Neural crest cell (in vitro differentiated cells): ENCODE measurements around the gene LDLRAP1. TPM values are rescaled to one million over a fixed set of nuclear protein-coding genes. Genes with fewer than 3 reads are reported as not detected.
"Not testable (repeated sequence)": the region's sequence is repeated elsewhere in the genome, so short reads cannot be mapped to it uniquely, and the experiment has no call there.

Experiments used
- DNase-seq: peaks from one replicate; pipeline ENCODE4 v3.0.0; 2021; ENCODE audit warnings: low read depth, mixed read lengths, low spot score
- H3K27ac Mint-ChIP-seq: one replicate; pipeline ENCODE4 v1.8.0; 2021; ENCODE audit warnings: mild to moderate bottlenecking, mixed read lengths; ENCODE audit not compliant: unreplicated experiment
- H3K27me3 Mint-ChIP-seq: 2 replicates; pipeline ENCODE4 v1.8.0; 2021; ENCODE audit warnings: low read depth, mild to moderate bottlenecking, mixed read lengths
- H3K36me3 Mint-ChIP-seq: 2 replicates; pipeline ENCODE4 v1.8.0; 2021; ENCODE audit warnings: low read depth, mild to moderate bottlenecking, mixed read lengths
- H3K4me1 Mint-ChIP-seq: 2 replicates; pipeline ENCODE4 v1.8.0; 2021; ENCODE audit warnings: mixed read lengths
- H3K4me3 Mint-ChIP-seq: one replicate; pipeline ENCODE4 v1.8.0; 2021; ENCODE audit warnings: mild to moderate bottlenecking, mixed read lengths
- H3K9me3 Mint-ChIP-seq: 2 replicates; pipeline ENCODE4 v1.8.0; 2021; ENCODE audit warnings: mixed read lengths
- total RNA-seq: library from RNA; stranded (reverse); gene quantifications from 2 replicates; pipeline ENCODE4 v1.2.1, GENCODE V29; 2021
- TF ChIP-seq, protein P1 (sequence below): fragments of 200-600 bp; sonication (generic); conservative IDR thresholded peaks from 2 replicates; pipeline ENCODE4 v1.5.0; 2021; ENCODE audit warnings: antibody characterized with exemption, mild to moderate bottlenecking

LDLRAP1 gene
- total RNA-seq, 1 donor from 2014 or later, result 20.7 TPM

DNA sequence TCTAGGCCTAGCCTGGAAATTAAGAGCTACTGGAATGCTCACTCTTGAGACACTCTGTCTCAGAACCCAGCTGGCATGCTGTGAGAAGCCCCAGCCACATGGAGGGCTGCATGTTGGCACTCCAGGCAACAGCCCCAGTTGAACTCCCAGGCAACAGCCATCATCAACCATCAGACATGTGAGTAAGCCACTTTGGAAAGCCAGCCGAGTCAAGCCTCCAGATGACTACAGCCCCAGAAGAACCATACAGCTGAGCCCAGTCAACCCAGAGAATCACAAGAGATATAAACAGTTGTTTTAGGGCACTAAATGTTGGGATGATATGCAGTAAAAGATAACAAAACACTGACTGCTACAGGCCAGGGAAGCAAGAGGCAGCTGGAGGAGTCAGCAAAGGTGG is 55.5 kb downstream of the LDLRAP1 start:
- Mint-ChIP-seq H3K4me3 (no peak overlapping the region), H3K27me3 (peaks cover 4% of the 10 kb centered on the region), H3K27ac (no peak overlapping the region), H3K4me1 (no peaks in the 10 kb centered on the region), H3K9me3 (peaks cover 5% of the 10 kb centered on the region), H3K36me3 (no peaks in the 10 kb centered on the region)
- no peak for DNase-seq
- TF ChIP-seq, protein P1, sequence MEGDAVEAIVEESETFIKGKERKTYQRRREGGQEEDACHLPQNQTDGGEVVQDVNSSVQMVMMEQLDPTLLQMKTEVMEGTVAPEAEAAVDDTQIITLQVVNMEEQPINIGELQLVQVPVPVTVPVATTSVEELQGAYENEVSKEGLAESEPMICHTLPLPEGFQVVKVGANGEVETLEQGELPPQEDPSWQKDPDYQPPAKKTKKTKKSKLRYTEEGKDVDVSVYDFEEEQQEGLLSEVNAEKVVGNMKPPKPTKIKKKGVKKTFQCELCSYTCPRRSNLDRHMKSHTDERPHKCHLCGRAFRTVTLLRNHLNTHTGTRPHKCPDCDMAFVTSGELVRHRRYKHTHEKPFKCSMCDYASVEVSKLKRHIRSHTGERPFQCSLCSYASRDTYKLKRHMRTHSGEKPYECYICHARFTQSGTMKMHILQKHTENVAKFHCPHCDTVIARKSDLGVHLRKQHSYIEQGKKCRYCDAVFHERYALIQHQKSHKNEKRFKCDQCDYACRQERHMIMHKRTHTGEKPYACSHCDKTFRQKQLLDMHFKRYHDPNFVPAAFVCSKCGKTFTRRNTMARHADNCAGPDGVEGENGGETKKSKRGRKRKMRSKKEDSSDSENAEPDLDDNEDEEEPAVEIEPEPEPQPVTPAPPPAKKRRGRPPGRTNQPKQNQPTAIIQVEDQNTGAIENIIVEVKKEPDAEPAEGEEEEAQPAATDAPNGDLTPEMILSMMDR, result no peak

DNA sequence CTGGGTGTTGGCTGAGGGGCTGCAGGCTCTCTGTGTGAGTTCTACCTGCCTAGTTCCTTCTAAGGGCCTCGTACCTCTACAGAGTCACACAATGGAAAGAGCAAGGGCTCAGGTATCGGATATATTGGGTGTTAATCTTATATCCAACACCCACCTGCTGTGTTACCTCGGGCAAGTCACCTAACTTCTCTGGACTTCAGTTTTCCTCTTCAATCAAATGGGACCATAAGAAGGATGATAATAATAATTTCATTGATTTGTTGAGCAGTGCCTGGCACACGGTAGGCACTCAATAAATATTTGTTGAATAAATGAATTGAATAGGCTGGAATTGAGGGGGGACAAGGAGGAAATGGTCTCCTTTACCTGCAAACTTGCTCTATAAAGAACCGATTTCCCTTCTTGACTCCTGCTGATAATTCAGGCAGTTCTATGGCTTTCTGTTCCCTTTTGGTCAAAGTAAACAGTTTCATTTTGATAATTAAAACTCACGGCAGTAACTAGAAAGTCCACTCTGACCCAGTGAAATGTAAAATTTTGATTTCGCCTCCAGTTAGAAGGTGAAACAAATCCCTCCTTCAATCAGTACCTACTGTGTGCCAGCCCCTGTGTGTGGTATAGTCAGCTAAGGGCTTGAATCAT is 56.7 kb downstream of the LDLRAP1 start:
- H3K9me3 Mint-ChIP-seq, result peaks cover 2% of the 10 kb centered on the region
- peaks cover 2% of the 10 kb centered on the region for H3K27me3 Mint-ChIP-seq
- H3K4me1 Mint-ChIP-seq, result no peaks in the 10 kb centered on the region
- no peak overlapping the region for H3K27ac Mint-ChIP-seq
- no peak overlapping the region for H3K4me3 Mint-ChIP-seq
- no peaks in the 10 kb centered on the region for H3K36me3 Mint-ChIP-seq
- DNase-seq, result no peak
- TF ChIP-seq, protein P1, result no peak

DNA sequence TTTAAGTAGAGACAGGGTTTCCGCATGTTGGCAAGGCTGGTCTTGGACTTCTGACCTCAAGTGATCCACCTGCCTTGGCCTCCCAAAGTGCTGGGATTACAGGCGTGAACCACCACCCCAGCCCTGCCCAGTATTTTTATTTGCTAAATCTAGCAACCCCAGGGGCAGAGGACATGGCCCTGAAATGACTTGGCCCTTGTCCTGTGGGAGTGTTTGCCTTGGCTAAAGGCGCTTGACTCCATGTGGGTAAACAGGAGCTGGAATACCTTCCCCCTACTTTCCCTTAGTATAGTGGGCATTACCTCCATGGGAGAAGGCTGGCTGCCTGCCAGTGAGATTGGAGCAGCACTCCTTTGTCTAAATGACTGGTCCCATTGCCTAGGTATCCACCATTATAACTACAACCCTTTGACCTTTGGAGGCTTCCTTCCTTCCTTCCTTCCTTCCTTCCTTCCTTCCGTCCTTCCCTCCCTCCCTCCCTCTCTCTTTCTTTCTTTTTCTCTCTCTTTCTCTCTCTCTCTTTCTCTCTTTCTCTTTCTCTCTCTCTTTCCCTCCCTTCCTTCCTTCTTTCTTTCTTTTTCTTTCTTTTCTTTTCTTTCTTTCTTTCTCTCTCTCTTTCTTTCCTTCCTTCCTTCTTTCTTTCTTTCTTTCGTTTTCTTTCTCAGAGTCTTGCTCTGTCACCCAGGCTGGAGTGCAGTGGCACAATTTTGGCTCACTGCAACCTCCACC is 57.7 kb downstream of the LDLRAP1 start:
- peak overlapping the region; percentile 43 for H3K27ac Mint-ChIP-seq
- not testable (repeated sequence) for H3K4me3 Mint-ChIP-seq, H3K36me3 Mint-ChIP-seq, DNase-seq, H3K4me1 Mint-ChIP-seq, H3K27me3 Mint-ChIP-seq, H3K9me3 Mint-ChIP-seq

DNA sequence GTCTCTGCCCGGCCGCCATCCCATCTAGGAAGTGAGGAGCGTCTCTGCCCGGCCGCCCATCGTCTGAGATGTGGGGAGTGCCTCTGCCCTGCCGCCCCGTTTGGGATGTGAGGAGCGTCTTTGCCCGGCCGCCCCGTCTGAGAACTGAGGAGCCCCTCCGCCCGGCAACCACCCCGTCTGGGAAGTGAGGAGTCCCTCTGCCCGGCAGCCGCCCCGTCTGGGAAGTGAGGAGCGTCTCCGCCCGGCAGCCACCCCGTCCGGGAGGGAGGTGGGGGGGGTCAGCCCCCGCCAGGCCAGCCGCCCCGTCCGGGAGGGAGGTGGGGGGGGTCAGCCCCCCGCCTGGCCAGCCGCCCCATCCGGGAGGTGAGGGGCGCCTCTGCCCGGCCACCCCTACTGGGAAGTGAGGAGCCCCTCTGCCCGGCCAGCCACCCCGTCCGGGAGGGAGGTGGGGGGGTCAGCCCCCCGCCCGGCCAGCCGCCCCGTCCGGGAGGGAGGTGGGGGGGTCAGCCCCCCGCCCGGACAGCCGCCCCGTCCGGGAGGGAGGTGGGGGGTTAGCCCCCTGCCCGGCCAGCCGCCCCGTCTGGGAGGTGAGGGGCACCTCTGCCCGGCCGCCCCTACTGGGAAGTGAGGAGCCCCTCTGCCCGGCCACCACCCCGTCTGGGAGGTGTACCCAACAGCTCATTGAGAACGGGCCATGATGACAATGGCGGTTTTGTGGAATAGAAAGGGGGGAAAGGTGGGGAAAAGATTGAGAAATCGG is 60.6 kb downstream of the LDLRAP1 start:
- H3K27ac Mint-ChIP-seq, H3K36me3 Mint-ChIP-seq, H3K9me3 Mint-ChIP-seq, DNase-seq, H3K4me3 Mint-ChIP-seq, H3K4me1 Mint-ChIP-seq, H3K27me3 Mint-ChIP-seq: not testable (repeated sequence)

DNA sequence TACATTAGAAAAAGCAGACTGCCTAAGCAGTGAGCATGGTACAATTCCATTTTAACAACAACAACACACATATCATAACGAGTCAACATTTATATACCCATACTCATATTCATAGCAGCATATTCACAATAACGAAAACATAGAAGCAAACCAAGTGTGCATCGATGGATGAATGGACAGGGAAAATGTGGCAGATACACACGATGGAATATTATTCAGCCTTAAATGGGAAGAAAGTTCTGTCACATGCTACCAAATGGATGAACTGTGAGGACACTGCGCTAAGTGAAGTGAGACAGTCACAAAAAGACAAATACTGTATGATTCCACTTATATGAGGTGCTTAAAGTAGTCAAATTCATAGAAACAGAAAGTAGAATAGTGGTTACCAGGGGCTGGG is 63.7 kb downstream of the LDLRAP1 start:
- Mint-ChIP-seq H3K9me3 (no peaks in the 10 kb centered on the region), H3K27me3 (peaks cover 23% of the 10 kb centered on the region), H3K4me1 (peaks cover 9% of the 10 kb centered on the region), H3K27ac (no peak overlapping the region), H3K4me3 (no peak overlapping the region), H3K36me3 (no peaks in the 10 kb centered on the region)
- TF ChIP-seq, protein P1, result no peak
- no peak for DNase-seq

DNA sequence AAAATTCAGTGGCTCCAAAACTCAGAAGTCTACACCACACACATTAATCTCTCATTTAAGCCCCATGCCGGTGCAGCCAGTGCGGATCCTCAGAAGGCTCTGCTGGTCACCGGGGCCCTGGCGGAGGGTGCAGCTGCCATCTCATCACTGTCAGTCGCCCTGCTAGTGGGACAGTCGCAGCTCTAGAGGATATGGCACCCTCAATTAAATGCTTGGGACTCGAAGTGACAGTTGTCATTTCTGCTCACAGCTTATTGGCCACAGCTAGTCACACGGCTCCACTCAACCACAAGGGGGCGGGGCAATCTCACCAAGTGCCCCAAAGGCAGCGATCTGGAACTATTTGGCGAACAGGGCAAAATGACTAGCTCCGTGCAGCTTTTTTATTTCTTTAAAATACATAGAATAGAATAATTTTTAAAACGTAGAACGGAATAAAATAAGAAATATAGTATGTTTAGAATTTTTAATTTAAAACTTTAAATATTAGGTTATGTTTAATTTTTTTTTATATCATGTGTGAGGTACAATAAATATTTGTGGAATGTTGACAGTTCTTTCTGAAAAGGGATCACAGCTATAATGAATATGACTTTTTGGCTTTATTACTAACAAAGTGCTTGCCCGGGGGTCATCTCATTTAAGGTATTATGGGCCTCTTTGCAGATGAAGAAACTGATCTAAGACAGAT is 65.2 kb downstream of the LDLRAP1 start:
- peak; percentile 86 for DNase-seq
- H3K36me3 Mint-ChIP-seq, result no peaks in the 10 kb centered on the region
- no peaks in the 10 kb centered on the region for H3K9me3 Mint-ChIP-seq
- peaks cover 9% of the 10 kb centered on the region for H3K4me1 Mint-ChIP-seq
- peaks cover 29% of the 10 kb centered on the region for H3K27me3 Mint-ChIP-seq
- TF ChIP-seq, protein P1, result peak; percentile 59
- peak overlapping the region; percentile 42 for H3K4me3 Mint-ChIP-seq
- H3K27ac Mint-ChIP-seq, result no peak overlapping the region
